Measurements from ENCODE around the gene NTMT1. TPM values are rescaled to one million over a fixed set of nuclear protein-coding genes. Genes with fewer than 3 reads are reported as not detected.

Gene NTMT1
- total RNA-seq, 1 donor from 2014 or later = 25.1 TPM

- Histone ChIP-seq H3K36me3 (no peaks in the 10 kb centered on the region), H3K27me3 (ENCODE audit: low read depth) (no peaks in the 10 kb centered on the region), H3K4me3 (no peak overlapping the region), H3K9me3 (no peaks in the 10 kb centered on the region), H3K4me1 (peaks cover 9% of the 10 kb centered on the region), H3K27ac (no peak overlapping the region)
- TF ChIP-seq CTCF (IDR thresholded peaks at IDR 0.05) = no peak
- intact Hi-C loops (cut with DNase I) = no loop called here
- DNase-seq = no peak
- no peak for ATAC-seq
These were observed 44.3 kb upstream of the NTMT1 start for GRCh38 chr9:129581505-129582189.

- DNase-seq (no peak), ATAC-seq (no peak)
- intact Hi-C loops (cut with DNase I) = no loop called here
- Histone ChIP-seq H3K4me1 (peaks cover 9% of the 10 kb centered on the region), H3K27ac (no peak overlapping the region), H3K4me3 (no peak overlapping the region), H3K9me3 (no peaks in the 10 kb centered on the region), H3K36me3 (no peaks in the 10 kb centered on the region), H3K27me3 (ENCODE audit: low read depth) (no peaks in the 10 kb centered on the region)
- TF ChIP-seq CTCF (IDR thresholded peaks at IDR 0.05) = no peak
These were observed 43.1 kb upstream of the NTMT1 start for GRCh38 chr9:129582855-129583254.

- ATAC-seq (peak; percentile 59 to 65), DNase-seq (no peak)
- intact Hi-C loops (cut with DNase I) = no loop called here
- TF ChIP-seq CTCF (IDR thresholded peaks at IDR 0.05) = no peak
- Histone ChIP-seq H3K27me3 (ENCODE audit: low read depth) (no peaks in the 10 kb centered on the region), H3K4me3 (no peak overlapping the region), H3K9me3 (no peaks in the 10 kb centered on the region), H3K27ac (no peak overlapping the region), H3K4me1 (peaks cover 9% of the 10 kb centered on the region), H3K36me3 (no peaks in the 10 kb centered on the region)
These were observed 42.5 kb upstream of the NTMT1 start for GRCh38 chr9:129583308-129584038.

GRCh38 chr9:129584136-129584535 is 41.8 kb upstream of the NTMT1 start:
- Histone ChIP-seq H3K4me1 (peaks cover 9% of the 10 kb centered on the region), H3K9me3 (no peaks in the 10 kb centered on the region), H3K4me3 (no peak overlapping the region), H3K36me3 (no peaks in the 10 kb centered on the region), H3K27me3 (ENCODE audit: low read depth) (no peaks in the 10 kb centered on the region), H3K27ac (peak overlapping the region; percentile 39)
- peak; percentile 85 to 89 for ATAC-seq
- TF ChIP-seq CTCF (IDR thresholded peaks at IDR 0.05) = no peak
- peak; percentile 69 for DNase-seq
- intact Hi-C loops (cut with DNase I) = no loop called here

GRCh38 chr9:129585352-129585751 is 40.6 kb upstream of the NTMT1 start:
- no peak for ATAC-seq
- no peak overlapping the region for H3K27ac ChIP-seq

More at GRCh38 chr9:129585352-129585751, 40.6 kb upstream of the NTMT1 start:
- no peaks in the 10 kb centered on the region for H3K9me3 ChIP-seq
- H3K4me1 ChIP-seq = peaks cover 9% of the 10 kb centered on the region
- no peaks in the 10 kb centered on the region for H3K36me3 ChIP-seq
- intact Hi-C loops (cut with DNase I) = no loop called here
- H3K27me3 ChIP-seq (ENCODE audit: low read depth) = no peaks in the 10 kb centered on the region
- H3K4me3 ChIP-seq = no peak overlapping the region
- no peak for TF ChIP-seq CTCF (IDR thresholded peaks at IDR 0.05)
- DNase-seq = no peak

Data from lower lobe of right lung (tissue), 2 donors.